ENCODE results near the gene ADNP2. TPM values are rescaled to one million over a fixed set of nuclear protein-coding genes. Genes with fewer than 3 reads are reported as not detected.

Gene ADNP2
- total and polyA plus RNA-seq, 2 of the 4 experiments (the other 2 are of a cell fraction) = 5.6 to 18.3 TPM

GRCh38 chr18:80074697-80075096, 34.4 kb upstream of the ADNP2 start:
- TF ChIP-seq ELK1 (IDR thresholded peaks at IDR 0.05; ENCODE audit: borderline replicate concordance, low read depth, low read length) = no peak
- no peak for TF ChIP-seq NFE2L2 (IDR thresholded peaks at IDR 0.05; ENCODE audit: low read depth, low read length)
- TF ChIP-seq USF2 (IDR thresholded peaks at IDR 0.05; ENCODE audit: low read depth, low read length) = no peak
- TF ChIP-seq POLR2A (IDR thresholded peaks at IDR 0.05; ENCODE audit: low read depth, low read length) = no peak
- TF ChIP-seq MAFK (IDR thresholded peaks at IDR 0.05; ENCODE audit: low read depth, low read length) = no peak
- TF ChIP-seq CTCF (conservative IDR thresholded peaks at IDR 0.05; ENCODE audit: low read depth, low read length) = no peak
- no peak for TF ChIP-seq RAD21 (IDR thresholded peaks at IDR 0.05; ENCODE audit: low read length)
- no peak for TF ChIP-seq RFX5 (IDR thresholded peaks at IDR 0.05; ENCODE audit: low read depth, low read length)
- no peak for TF ChIP-seq SMC3 (IDR thresholded peaks at IDR 0.05; ENCODE audit: low read depth, low read length)
- TF ChIP-seq CEBPB (IDR thresholded peaks at IDR 0.05; ENCODE audit: low read depth, low read length) = no peak
- no peak for TF ChIP-seq MXI1 (IDR thresholded peaks at IDR 0.05; ENCODE audit: borderline replicate concordance, low read depth, low read length)
- no peak for TF ChIP-seq MAZ (IDR thresholded peaks at IDR 0.05; ENCODE audit: borderline replicate concordance, low read depth, low read length)
- no peak for TF ChIP-seq RCOR1 (IDR thresholded peaks at IDR 0.05; ENCODE audit: insufficient replicate concordance, low read length)
- TF ChIP-seq BHLHE40 (IDR thresholded peaks at IDR 0.05; ENCODE audit: low read depth, low read length) = no peak
- in situ Hi-C loops (cut with MboI; ENCODE audit: low sequenced_read_pairs) = no loop called here
- H4K8ac ChIP-seq (ENCODE audit: low read depth in 2 of 2, low read length in 2 of 2) = no peak overlapping the region
- dilution Hi-C loops (cut with HindIII; ENCODE audit: low sequenced_read_pairs, unreplicated experiment) = no loop called here
- H3K9ac ChIP-seq (ENCODE audit: low read depth, low read length) = no peak overlapping the region
- no peak overlapping the region for H2BK15ac ChIP-seq (ENCODE audit: low read depth, low read length)
- DNase-seq (peak; percentile 12), ATAC-seq (ENCODE audit: low read depth) (peak; percentile 44)
- no peaks in the 10 kb centered on the region for H3K36me3 ChIP-seq (ENCODE audit: control insufficient read depth, insufficient read depth, low read length)
- no peak overlapping the region for H3K4me2 ChIP-seq (ENCODE audit: low read depth, low read length)
- peaks cover 4% of the 10 kb centered on the region for H3K27me3 ChIP-seq (ENCODE audit: control insufficient read depth, insufficient read depth, low read length)
- no peak overlapping the region for H3K23ac ChIP-seq (ENCODE audit: low read depth, low read length)
- H3K14ac ChIP-seq (replicated peaks; ENCODE audit: low read depth, low read length) = no peak overlapping the region
- CTCF ChIA-PET = no interaction called here
- no peak overlapping the region for H4K5ac ChIP-seq (ENCODE audit: low read depth, low read length)
- no peak overlapping the region for H2BK120ac ChIP-seq (ENCODE audit: low read depth, low read length)
- H2AFZ ChIP-seq (replicated peaks; ENCODE audit: low read length, poor library complexity) = no peak overlapping the region
- no peak overlapping the region for H2AK5ac ChIP-seq (ENCODE audit: low read depth, low read length)
- POLR2A ChIA-PET (ENCODE audit: unreplicated experiment) = no interaction called here
- no TSS peak for BruUV-seq (replicated peaks)
- H3K9me3 ChIP-seq (ENCODE audit: control insufficient read depth, insufficient read depth, low read length) = no peaks in the 10 kb centered on the region
- no peak overlapping the region for H3K4me3 ChIP-seq (ENCODE audit: insufficient read depth, low read depth, low read length)
- no peak overlapping the region for H3K27ac ChIP-seq (ENCODE audit: insufficient read depth, low read length)
- 61% methylated on average over 3 of the region's 8 CpGs; no CpG with 5 or more reads in 1 of the 2 experiments for whole genome bisulfite sequencing, 2 experiments (ENCODE audit: extremely low coverage in 2 of 2, insufficient read length in 1 of 2)
- intact Hi-C loops (cut with micrococcal nuclease) = no loop called here
- H3K18ac ChIP-seq (ENCODE audit: low read depth, low read length) = no peak overlapping the region
- no peaks in the 10 kb centered on the region for H3K4me1 ChIP-seq (ENCODE audit: control insufficient read depth, insufficient read depth, low read length)
- no peak overlapping the region for H2BK20ac ChIP-seq (ENCODE audit: low read depth, low read length)
- no peak overlapping the region for H2BK5ac ChIP-seq (ENCODE audit: low read depth, low read length, poor library complexity, severe bottlenecking)
- no peak overlapping the region for H2AK9ac ChIP-seq (replicated peaks; ENCODE audit: low read depth, low read length, poor library complexity)
- no peaks in the 10 kb centered on the region for H3K9me1 ChIP-seq (ENCODE audit: insufficient read depth, low read length)
- no peaks in the 10 kb centered on the region for H3K79me1 ChIP-seq (ENCODE audit: low read depth in 1 of 2, low read length in 2 of 2)
- H3K56ac ChIP-seq (ENCODE audit: extremely low read depth, insufficient read depth, low read length) = no peak overlapping the region
- H4K91ac ChIP-seq (ENCODE audit: insufficient read depth, low read depth, low read length) = no peak overlapping the region
- no peak overlapping the region for H3K4ac ChIP-seq (ENCODE audit: low read depth, low read length)
- no peaks in the 10 kb centered on the region for H4K20me1 ChIP-seq (ENCODE audit: insufficient read depth, low read length)

All from IMR-90 (cell line).